Glutamatergic neuron (in vitro differentiated cells): ENCODE results near the gene MAP3K19. TPM values are rescaled to one million over a fixed set of nuclear protein-coding genes. Genes with fewer than 3 reads are reported as not detected.

Experiments used
- DNase-seq: peaks from one replicate; pipeline ENCODE4 v3.0.0; 2022
- H3K27ac Mint-ChIP-seq: one replicate; pipeline ENCODE4 v1.8.0; 2020; ENCODE audit warnings: mild to moderate bottlenecking, mixed read lengths, inconsistent platforms; ENCODE audit not compliant: unreplicated experiment
- H3K27me3 Mint-ChIP-seq: one replicate; pipeline ENCODE4 v1.8.0; 2020; ENCODE audit warnings: mild to moderate bottlenecking, moderate library complexity, mixed read lengths, inconsistent platforms; ENCODE audit not compliant: unreplicated experiment
- H3K36me3 Mint-ChIP-seq: one replicate; pipeline ENCODE4 v1.8.0; 2020; ENCODE audit warnings: mild to moderate bottlenecking, mixed read lengths, inconsistent platforms; ENCODE audit not compliant: unreplicated experiment
- H3K4me1 Mint-ChIP-seq: one replicate; pipeline ENCODE4 v1.8.0; 2020; ENCODE audit warnings: mild to moderate bottlenecking, low read depth, mixed read lengths, inconsistent platforms; ENCODE audit not compliant: unreplicated experiment
- H3K4me3 Mint-ChIP-seq: one replicate; pipeline ENCODE4 v1.8.0; 2020; ENCODE audit warnings: mild to moderate bottlenecking, mixed read lengths, inconsistent platforms; ENCODE audit not compliant: unreplicated experiment
- H3K9me3 Mint-ChIP-seq: one replicate; pipeline ENCODE4 v1.8.0; 2020; ENCODE audit warnings: mild to moderate bottlenecking, moderate library complexity, mixed read lengths, inconsistent platforms; ENCODE audit not compliant: unreplicated experiment
- CTCF ChIP-seq: fragments of 200-600 bp; sonication (generic); IDR thresholded peaks from one replicate; pipeline ENCODE4 v1.5.0; 2021; ENCODE audit not compliant: partially characterized antibody, unreplicated experiment
- total RNA-seq: library from RNA; stranded (reverse); fragmentation: NEBNext Ultra II Directional; extraction: Animal tissue kit (Norgen Biotek cat#: 25700); gene quantifications from one replicate; pipeline ENCODE4 v1.2.1, GENCODE V29; 2021; ENCODE audit not compliant: unreplicated experiment

Gene MAP3K19
- total RNA-seq, 1 donor from 2014 or later: not detected

DNA sequence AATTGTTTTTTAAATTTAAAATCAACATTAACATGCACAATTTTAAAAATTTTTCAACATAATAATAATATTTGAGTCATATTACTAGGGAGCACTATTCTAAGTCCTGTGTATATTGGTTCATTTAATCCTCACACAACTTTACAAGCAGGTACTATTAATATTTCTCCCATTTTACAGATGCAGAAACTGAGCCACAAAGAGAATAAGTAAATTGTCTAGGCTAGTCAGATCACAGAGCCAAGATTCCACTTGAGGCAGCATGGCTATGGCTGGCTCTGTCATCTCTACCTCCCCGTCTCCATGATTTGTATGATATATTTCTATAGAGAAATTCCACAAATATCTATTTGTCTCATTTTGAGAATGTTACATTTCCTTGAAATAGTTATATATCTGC lies 113.5 kb downstream of the MAP3K19 start:
- H3K27me3 Mint-ChIP-seq: no peaks in the 10 kb centered on the region
- H3K9me3 Mint-ChIP-seq: no peaks in the 10 kb centered on the region
- peaks cover 2% of the 10 kb centered on the region for H3K4me1 Mint-ChIP-seq
- no peak overlapping the region for H3K4me3 Mint-ChIP-seq
- no peak for TF ChIP-seq CTCF
- no peak overlapping the region for H3K27ac Mint-ChIP-seq
- no peak for DNase-seq
- H3K36me3 Mint-ChIP-seq: no peaks in the 10 kb centered on the region

GRCh38 chr2:134932864-134933526 lies 114.3 kb downstream of the MAP3K19 start:
- H3K9me3 Mint-ChIP-seq: no peaks in the 10 kb centered on the region
- no peak overlapping the region for H3K27ac Mint-ChIP-seq
- no peaks in the 10 kb centered on the region for H3K36me3 Mint-ChIP-seq
- no peak overlapping the region for H3K4me3 Mint-ChIP-seq
- H3K27me3 Mint-ChIP-seq: no peaks in the 10 kb centered on the region
- TF ChIP-seq CTCF: no peak
- peaks cover 2% of the 10 kb centered on the region for H3K4me1 Mint-ChIP-seq
- DNase-seq: no peak

- DNase-seq: no peak
- H3K4me3 Mint-ChIP-seq: no peak overlapping the region
- TF ChIP-seq CTCF: no peak
- no peaks in the 10 kb centered on the region for H3K36me3 Mint-ChIP-seq
- no peaks in the 10 kb centered on the region for H3K9me3 Mint-ChIP-seq
- H3K4me1 Mint-ChIP-seq: peaks cover 13% of the 10 kb centered on the region
- no peak overlapping the region for H3K27ac Mint-ChIP-seq
- H3K27me3 Mint-ChIP-seq: no peaks in the 10 kb centered on the region
Measured at GRCh38 chr2:134927195-134927594, 120.1 kb downstream of the MAP3K19 start.

GRCh38 chr2:134926231-134926931 lies 120.9 kb downstream of the MAP3K19 start:
- Mint-ChIP-seq H3K27me3 (no peaks in the 10 kb centered on the region), H3K27ac (no peak overlapping the region), H3K36me3 (no peaks in the 10 kb centered on the region), H3K9me3 (no peaks in the 10 kb centered on the region), H3K4me1 (peaks cover 14% of the 10 kb centered on the region), H3K4me3 (no peak overlapping the region)
- TF ChIP-seq CTCF: no peak
- DNase-seq: no peak

GRCh38 chr2:134924912-134925311 lies 122.3 kb downstream of the MAP3K19 start:
- Mint-ChIP-seq H3K36me3 (no peaks in the 10 kb centered on the region), H3K4me3 (no peak overlapping the region), H3K4me1 (peaks cover 18% of the 10 kb centered on the region), H3K27ac (peak overlapping the region; percentile 4), H3K27me3 (no peaks in the 10 kb centered on the region), H3K9me3 (no peaks in the 10 kb centered on the region)
- no peak for DNase-seq
- no peak for TF ChIP-seq CTCF
